ENCODE results near the gene CRYGC. TPM values are rescaled to one million over a fixed set of nuclear protein-coding genes. Genes with fewer than 3 reads are reported as not detected.

CRYGC gene
- total and polyA plus RNA-seq, 2 of the 13 experiments (the other 11 are each of a cell fraction or from before 2014, with no cell fraction given): 0.20 to 0.27 TPM

DNA sequence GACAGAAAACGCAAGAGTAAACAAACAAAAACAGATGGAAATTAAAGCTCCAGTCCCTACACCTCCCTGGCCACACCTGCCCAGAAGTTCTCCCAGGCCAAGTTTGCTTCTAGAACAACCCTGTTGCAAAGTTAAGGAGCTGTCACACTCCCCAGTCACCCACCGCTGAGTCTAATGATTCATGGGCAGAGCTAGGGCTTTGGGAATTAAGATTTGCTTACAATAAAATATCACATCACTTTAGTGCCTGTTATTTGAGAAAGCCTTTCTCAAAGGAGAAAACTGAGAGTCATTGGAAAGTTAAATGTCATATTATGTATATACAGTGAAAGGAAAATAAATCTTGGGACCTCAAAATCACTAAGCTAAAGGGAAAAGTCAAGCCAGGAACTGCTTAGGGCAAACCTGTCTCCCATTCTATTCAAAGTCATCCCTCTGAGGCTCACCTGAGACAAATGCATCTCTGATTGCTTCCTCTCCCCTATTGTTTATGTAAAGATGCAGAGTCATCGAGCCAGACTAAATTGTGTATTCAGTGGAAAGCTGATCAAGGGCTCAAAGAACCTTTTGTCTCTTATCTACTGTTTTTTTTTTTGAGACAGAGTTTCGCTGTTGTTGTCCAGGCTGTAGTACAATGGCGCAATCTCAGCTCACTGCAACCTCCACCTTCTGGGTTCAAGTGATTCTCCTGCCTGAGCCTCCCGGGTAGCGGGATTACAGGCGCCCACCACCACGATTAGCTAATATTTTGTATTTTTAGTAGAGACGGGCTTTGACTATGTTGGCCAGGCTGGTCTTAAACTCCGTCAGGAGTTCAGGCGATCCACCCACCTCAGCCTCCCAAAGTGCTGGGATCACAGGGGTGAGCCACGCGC is 13.5 kb upstream of the CRYGC start (continued):
- TF ChIP-seq ZBTB10 (CRISPR knock-in tag; IDR thresholded peaks at IDR 0.05; ENCODE audit: borderline replicate concordance) (no peak), ZNF543 (CRISPR knock-in tag; IDR thresholded peaks at IDR 0.05) (no peak), KLF6 (CRISPR knock-in tag; IDR thresholded peaks at IDR 0.05) (0 out of 2 replicates have a peak, but pooled peaks have one; percentile 70), ZFY (CRISPR knock-in tag; IDR thresholded peaks at IDR 0.05) (0 out of 2 replicates have a peak, but pooled peaks have one; percentile 25), ZNF253 (CRISPR knock-in tag; IDR thresholded peaks at IDR 0.05; ENCODE audit: borderline replicate concordance) (no peak), BORCS8-MEF2B (CRISPR knock-in tag; IDR thresholded peaks at IDR 0.05) (no peak), ZNF605 (CRISPR knock-in tag; IDR thresholded peaks at IDR 0.05) (no peak), CEBPG (CRISPR knock-in tag; IDR thresholded peaks at IDR 0.05) (peak; percentile 89), GRHL1 (CRISPR knock-in tag; conservative IDR thresholded peaks at IDR 0.05) (no peak), ZNF773 (CRISPR knock-in tag; IDR thresholded peaks at IDR 0.05; ENCODE audit: borderline replicate concordance) (no peak), CHD2 (IDR thresholded peaks at IDR 0.05; ENCODE audit: low read depth, low read length) (no peak), SMAD1 (CRISPR knock-in tag; IDR thresholded peaks at IDR 0.05; ENCODE audit: borderline replicate concordance, low read depth) (no peak), MXI1 (IDR thresholded peaks at IDR 0.05; ENCODE audit: borderline replicate concordance, low read depth, low read length) (no peak), HOXD1 (CRISPR knock-in tag; IDR thresholded peaks at IDR 0.05) (peak; percentile 17; the same call in 1 of the 2 replicates), SCMH1 (CRISPR knock-in tag; IDR thresholded peaks at IDR 0.05; ENCODE audit: borderline replicate concordance) (no peak), SPEN (CRISPR knock-in tag; IDR thresholded peaks at IDR 0.05; ENCODE audit: low read depth) (no peak), ZBTB3 (CRISPR knock-in tag; IDR thresholded peaks at IDR 0.05; ENCODE audit: borderline replicate concordance, low read depth) (no peak), XRCC5 (optimal IDR thresholded peaks at IDR 0.05; ENCODE audit: low read length) (peak; percentile 25), RARA (CRISPR knock-in tag; IDR thresholded peaks at IDR 0.05) (peak; percentile 44; the same call in 1 of the 2 replicates)
- TF ChIP-seq, protein P1, sequence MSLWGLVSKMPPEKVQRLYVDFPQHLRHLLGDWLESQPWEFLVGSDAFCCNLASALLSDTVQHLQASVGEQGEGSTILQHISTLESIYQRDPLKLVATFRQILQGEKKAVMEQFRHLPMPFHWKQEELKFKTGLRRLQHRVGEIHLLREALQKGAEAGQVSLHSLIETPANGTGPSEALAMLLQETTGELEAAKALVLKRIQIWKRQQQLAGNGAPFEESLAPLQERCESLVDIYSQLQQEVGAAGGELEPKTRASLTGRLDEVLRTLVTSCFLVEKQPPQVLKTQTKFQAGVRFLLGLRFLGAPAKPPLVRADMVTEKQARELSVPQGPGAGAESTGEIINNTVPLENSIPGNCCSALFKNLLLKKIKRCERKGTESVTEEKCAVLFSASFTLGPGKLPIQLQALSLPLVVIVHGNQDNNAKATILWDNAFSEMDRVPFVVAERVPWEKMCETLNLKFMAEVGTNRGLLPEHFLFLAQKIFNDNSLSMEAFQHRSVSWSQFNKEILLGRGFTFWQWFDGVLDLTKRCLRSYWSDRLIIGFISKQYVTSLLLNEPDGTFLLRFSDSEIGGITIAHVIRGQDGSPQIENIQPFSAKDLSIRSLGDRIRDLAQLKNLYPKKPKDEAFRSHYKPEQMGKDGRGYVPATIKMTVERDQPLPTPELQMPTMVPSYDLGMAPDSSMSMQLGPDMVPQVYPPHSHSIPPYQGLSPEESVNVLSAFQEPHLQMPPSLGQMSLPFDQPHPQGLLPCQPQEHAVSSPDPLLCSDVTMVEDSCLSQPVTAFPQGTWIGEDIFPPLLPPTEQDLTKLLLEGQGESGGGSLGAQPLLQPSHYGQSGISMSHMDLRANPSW (CRISPR knock-in tag; IDR thresholded peaks at IDR 0.05; ENCODE audit: borderline replicate concordance): no peak

Measured in HepG2 (cell line).